Measurements from ENCODE around the gene STK11.
A peak's percentile ranks its signal among the peaks of the same experiment; 100 is the strongest.

The STK11 gene

GRCh38 chr19:1274081-1274851 is 68.7 kb downstream of the STK11 start:
- no peak for DNase-seq

- peak; percentile 24 for DNase-seq
Observed at GRCh38 chr19:1274852-1275259, 69.3 kb downstream of the STK11 start.

- DNase-seq, result peak; percentile 98
Observed at GRCh38 chr19:1275260-1275975, 69.8 kb downstream of the STK11 start, which contains the start of gene FAM174C. FAM174C (plus strand) TSS chr19:1275530; CDS start chr19:1275550, 20 bp downstream.

- DNase-seq, result no peak
Observed at GRCh38 chr19:1275976-1276627, 70.5 kb downstream of the STK11 start.

GRCh38 chr19:1276628-1277022 is 71.0 kb downstream of the STK11 start:
- no peak for DNase-seq

- DNase-seq, result no peak
Observed at GRCh38 chr19:1277061-1277460, 71.5 kb downstream of the STK11 start.

Measured in fibroblast of skin of abdomen (primary cell).